ENCODE measurements around the gene TFB2M. TPM values are rescaled to one million over a fixed set of nuclear protein-coding genes. Genes with fewer than 3 reads are reported as not detected.

TFB2M gene
- polyA plus RNA-seq, 3 donors: 4.9 to 9.7 (median 7.9) TPM

GRCh38 chr1:246503341-246503740 lies 62.7 kb downstream of the TFB2M start:
- peak overlapping the region in 1 of 7 donors; percentile 61 for H3K27ac Mint-ChIP-seq
- intact Hi-C loops (cut with micrococcal nuclease): loop anchor here (10.0 kb wide), 3 partner anchors 111 to 241 kb away; no protein-coding TSS in a partner anchor
- H3K27me3 Mint-ChIP-seq (ENCODE audit: low read depth in 3 of 3): peaks cover 4 to 7% (median 4%) of the 10 kb centered on the region in 3 donors
- peaks cover 0 to 3% of the 10 kb centered on the region in 2 donors for H3K36me3 Mint-ChIP-seq
- H3K27ac ChIP-seq (ENCODE audit: low read depth in 1 of 2, low read length in 2 of 2): no peak overlapping the region
- H3K4me3 Mint-ChIP-seq: no peak overlapping the region
- H3K9ac ChIP-seq (ENCODE audit: insufficient read depth, low read length, poor library complexity, severe bottlenecking): no peak overlapping the region
- 77% methylated on average over 5 of the region's 7 CpGs for WGBS (ENCODE audit: insufficient coverage)
- TF ChIP-seq, protein P1, sequence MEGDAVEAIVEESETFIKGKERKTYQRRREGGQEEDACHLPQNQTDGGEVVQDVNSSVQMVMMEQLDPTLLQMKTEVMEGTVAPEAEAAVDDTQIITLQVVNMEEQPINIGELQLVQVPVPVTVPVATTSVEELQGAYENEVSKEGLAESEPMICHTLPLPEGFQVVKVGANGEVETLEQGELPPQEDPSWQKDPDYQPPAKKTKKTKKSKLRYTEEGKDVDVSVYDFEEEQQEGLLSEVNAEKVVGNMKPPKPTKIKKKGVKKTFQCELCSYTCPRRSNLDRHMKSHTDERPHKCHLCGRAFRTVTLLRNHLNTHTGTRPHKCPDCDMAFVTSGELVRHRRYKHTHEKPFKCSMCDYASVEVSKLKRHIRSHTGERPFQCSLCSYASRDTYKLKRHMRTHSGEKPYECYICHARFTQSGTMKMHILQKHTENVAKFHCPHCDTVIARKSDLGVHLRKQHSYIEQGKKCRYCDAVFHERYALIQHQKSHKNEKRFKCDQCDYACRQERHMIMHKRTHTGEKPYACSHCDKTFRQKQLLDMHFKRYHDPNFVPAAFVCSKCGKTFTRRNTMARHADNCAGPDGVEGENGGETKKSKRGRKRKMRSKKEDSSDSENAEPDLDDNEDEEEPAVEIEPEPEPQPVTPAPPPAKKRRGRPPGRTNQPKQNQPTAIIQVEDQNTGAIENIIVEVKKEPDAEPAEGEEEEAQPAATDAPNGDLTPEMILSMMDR (IDR thresholded peaks at IDR 0.05): no peak
- H3K4me1 Mint-ChIP-seq: peaks cover 15% of the 10 kb centered on the region
- no peak overlapping the region for H3K4me3 ChIP-seq (replicated peaks in 1 of 3; ENCODE audit: low read depth in 2 of 3, low read length in 3 of 3)
- H3K4me2 ChIP-seq (replicated peaks; ENCODE audit: extremely low read depth, low read length, poor library complexity, severe bottlenecking): no peak overlapping the region
- no peaks in the 10 kb centered on the region for H3K36me3 ChIP-seq (replicated peaks in 1 of 2; ENCODE audit: control insufficient read depth in 1 of 2, insufficient read depth in 2 of 2, low read length in 2 of 2)
- H3K79me2 ChIP-seq (ENCODE audit: insufficient read depth, low read length): no peaks in the 10 kb centered on the region
- H3K27me3 ChIP-seq (ENCODE audit: control insufficient read depth in 2 of 2, insufficient read depth in 2 of 2, low read length in 2 of 2): no peaks in the 10 kb centered on the region
- H4K20me1 ChIP-seq (ENCODE audit: insufficient read depth, low read length): no peaks in the 10 kb centered on the region
- no peak overlapping the region for H2AFZ ChIP-seq (ENCODE audit: insufficient read depth, low read depth, low read length, poor library complexity, severe bottlenecking)
- H3K9me3 ChIP-seq (replicated peaks in 1 of 2; ENCODE audit: control insufficient read depth in 1 of 2, insufficient read depth in 1 of 2, low read length in 2 of 2): no peaks in the 10 kb centered on the region
- no peaks in the 10 kb centered on the region for H3K9me3 Mint-ChIP-seq
- H3K4me1 ChIP-seq (ENCODE audit: control insufficient read depth in 1 of 2, insufficient read depth in 2 of 2, low read length in 2 of 2): peaks cover 9 to 15% of the 10 kb centered on the region in 2 donors
- DNase-seq: no peak

DNA sequence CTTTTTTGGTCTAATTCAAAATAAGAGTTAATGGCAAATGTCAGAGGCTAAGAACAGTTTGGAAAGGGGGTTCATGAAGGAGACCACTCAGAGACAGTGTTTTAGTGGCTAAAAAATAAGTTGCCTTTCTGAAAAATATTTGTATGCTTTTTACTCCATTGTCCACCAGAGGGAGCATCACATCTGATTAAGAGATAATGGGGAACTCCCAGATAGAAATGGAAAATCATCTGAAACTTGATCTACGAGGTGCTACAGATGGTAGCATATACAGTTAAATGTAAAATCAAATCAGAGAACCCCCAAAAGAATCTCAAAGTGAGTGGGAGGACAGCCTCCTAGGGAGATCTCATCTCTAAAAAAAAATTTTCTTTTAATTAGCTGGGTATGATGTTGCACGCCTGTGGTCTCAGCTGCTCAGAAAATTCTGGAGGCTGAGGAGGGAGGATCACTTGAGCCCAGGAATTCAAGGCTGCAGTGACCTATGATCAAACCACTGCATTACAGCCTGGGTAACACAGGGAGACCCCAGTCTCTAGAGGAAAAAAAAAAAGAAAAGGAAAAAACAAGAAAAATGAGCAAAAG lies 68.6 kb downstream of the TFB2M start:
- TF ChIP-seq, protein P1 (IDR thresholded peaks at IDR 0.05): peak; percentile 77
- Histone ChIP-seq H3K9me3 (replicated peaks in 1 of 2; ENCODE audit: control insufficient read depth in 1 of 2, insufficient read depth in 1 of 2, low read length in 2 of 2) (no peaks in the 10 kb centered on the region), H3K27ac (ENCODE audit: low read depth in 1 of 2, low read length in 2 of 2) (no peak overlapping the region), H3K4me1 (ENCODE audit: control insufficient read depth in 1 of 2, insufficient read depth in 2 of 2, low read length in 2 of 2) (no peaks in the 10 kb centered on the region), H4K20me1 (ENCODE audit: insufficient read depth, low read length) (no peaks in the 10 kb centered on the region), H3K4me2 (replicated peaks; ENCODE audit: extremely low read depth, low read length, poor library complexity, severe bottlenecking) (peak overlapping the region; percentile 29), H3K9ac (ENCODE audit: insufficient read depth, low read length, poor library complexity, severe bottlenecking) (no peak overlapping the region), H3K27me3 (ENCODE audit: control insufficient read depth in 2 of 2, insufficient read depth in 2 of 2, low read length in 2 of 2) (no peaks in the 10 kb centered on the region), H3K4me3 (replicated peaks in 1 of 3; ENCODE audit: low read depth in 2 of 3, low read length in 3 of 3) (no peak overlapping the region), H2AFZ (ENCODE audit: insufficient read depth, low read depth, low read length, poor library complexity, severe bottlenecking) (no peak overlapping the region), H3K36me3 (replicated peaks in 1 of 2; ENCODE audit: control insufficient read depth in 1 of 2, insufficient read depth in 2 of 2, low read length in 2 of 2) (no peaks in the 10 kb centered on the region), H3K79me2 (ENCODE audit: insufficient read depth, low read length) (no peaks in the 10 kb centered on the region)
- WGBS (ENCODE audit: insufficient coverage): no CpG with 5 or more reads among the region's 2 CpGs
- intact Hi-C loops (cut with micrococcal nuclease): loop anchor here in 1 of 2 donors (5.0 kb wide), 1 partner anchor 255 kb away; no protein-coding TSS in a partner anchor
- H3K27ac Mint-ChIP-seq: peak overlapping the region in 2 of 7 donors; percentile 69 to 81
- H3K27me3 Mint-ChIP-seq (ENCODE audit: low read depth in 3 of 3): no peaks in the 10 kb centered on the region
- peaks cover 6% of the 10 kb centered on the region for H3K4me1 Mint-ChIP-seq
- no peaks in the 10 kb centered on the region for H3K9me3 Mint-ChIP-seq
- no peak overlapping the region for H3K4me3 Mint-ChIP-seq
- DNase-seq: peak; percentile 47 to 66 (median 65)
- H3K36me3 Mint-ChIP-seq: no peaks in the 10 kb centered on the region

Measured in CD14-positive monocyte (primary cell).